Stimulated activated CD4-positive, alpha-beta T cell treated with anti-CD3 and anti-CD28 coated beads, Interleukin-4, amount 100 ng/mL, for 24 hours (primary cell): Measurements from ENCODE around the gene DCAF8.

ENCODE experiments used
- DNase-seq: peaks from one replicate; pipeline ENCODE4 v3.0.0-alpha.2; 2020

DCAF8 gene

DNA sequence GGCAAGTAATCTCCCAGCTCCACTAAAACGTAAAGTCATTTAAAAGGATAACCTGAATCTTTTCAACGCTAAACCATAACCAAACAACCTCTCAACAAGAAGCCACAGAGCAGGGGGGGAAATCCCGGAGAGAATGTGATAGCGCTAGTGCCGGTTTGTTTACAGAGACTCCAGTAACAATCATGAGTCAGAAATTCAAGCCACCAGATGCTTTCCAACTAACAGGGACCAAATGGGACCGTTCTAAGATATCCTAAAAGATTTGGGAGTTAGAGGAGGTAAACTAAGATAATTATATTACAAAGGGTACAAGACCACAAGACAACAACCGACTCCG, 825 bp downstream of the DCAF8 start:
- peak; percentile 85 for DNase-seq

- no peak for DNase-seq
Observed at GRCh38 chr1:160260406-160261382, 1.7 kb downstream of the DCAF8 start.

DNA sequence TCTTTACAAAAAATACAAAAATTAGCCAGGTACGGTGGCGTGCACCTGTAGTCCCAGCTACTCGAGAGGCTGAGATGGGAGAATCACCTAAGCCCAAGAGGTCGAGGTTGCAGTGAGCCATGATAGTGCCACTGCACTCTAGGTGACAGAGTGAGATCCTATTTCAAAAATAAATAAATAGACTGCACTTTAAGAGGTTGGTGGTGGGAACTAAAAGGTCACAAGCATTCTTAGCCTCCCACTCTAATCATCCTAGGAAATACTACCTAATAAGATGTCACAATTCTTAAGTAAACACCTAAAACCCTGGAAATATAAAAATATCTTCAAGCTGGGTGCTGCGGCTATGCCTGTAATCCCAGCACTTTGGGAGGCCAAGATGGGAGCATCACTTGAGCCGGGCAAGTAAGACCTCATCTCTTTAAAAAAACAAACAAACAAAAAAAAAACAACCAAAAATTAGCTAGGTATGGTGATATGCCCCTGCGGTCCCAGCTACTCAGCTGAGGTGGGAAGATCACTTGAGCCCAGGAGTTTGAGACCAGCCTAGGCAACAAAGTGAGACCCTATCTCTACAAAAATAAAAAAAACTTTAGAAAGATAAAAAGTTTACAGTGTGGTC, 4.1 kb downstream of the DCAF8 start:
- no peak for DNase-seq

DNA sequence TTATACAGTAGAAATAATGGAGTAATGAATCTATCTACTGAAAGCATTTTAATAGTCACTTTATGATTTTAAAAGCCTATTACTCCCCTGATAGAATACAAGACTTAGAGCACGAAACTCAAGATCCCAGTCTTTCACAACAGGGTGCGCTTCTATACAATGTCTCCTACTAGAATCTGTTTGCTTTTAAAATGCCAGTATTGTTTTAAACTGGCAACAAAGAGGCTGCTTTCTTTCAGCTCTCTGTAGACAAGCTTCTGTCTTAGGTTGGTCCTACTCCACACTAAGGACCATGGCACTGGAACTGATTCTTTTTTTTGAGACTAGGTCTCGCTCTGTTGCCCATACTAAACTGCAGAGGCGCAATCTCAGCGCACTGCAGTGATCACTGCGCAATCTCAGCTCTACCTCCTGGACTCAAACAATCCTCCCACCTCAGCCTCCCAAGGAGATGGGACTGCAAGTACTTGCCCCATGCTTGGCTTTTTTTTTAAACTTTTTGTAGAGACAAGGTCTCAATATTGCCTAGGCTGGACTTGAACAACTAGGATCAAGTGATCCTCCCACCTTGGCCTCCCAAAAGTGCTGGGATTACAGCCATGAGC, 4.8 kb downstream of the DCAF8 start:
- no peak for DNase-seq

GRCh38 chr1:160256396-160257046, 5.8 kb downstream of the DCAF8 start:
- DNase-seq, result no peak

GRCh38 chr1:160255781-160256300, 6.5 kb downstream of the DCAF8 start:
- no peak for DNase-seq

DNA sequence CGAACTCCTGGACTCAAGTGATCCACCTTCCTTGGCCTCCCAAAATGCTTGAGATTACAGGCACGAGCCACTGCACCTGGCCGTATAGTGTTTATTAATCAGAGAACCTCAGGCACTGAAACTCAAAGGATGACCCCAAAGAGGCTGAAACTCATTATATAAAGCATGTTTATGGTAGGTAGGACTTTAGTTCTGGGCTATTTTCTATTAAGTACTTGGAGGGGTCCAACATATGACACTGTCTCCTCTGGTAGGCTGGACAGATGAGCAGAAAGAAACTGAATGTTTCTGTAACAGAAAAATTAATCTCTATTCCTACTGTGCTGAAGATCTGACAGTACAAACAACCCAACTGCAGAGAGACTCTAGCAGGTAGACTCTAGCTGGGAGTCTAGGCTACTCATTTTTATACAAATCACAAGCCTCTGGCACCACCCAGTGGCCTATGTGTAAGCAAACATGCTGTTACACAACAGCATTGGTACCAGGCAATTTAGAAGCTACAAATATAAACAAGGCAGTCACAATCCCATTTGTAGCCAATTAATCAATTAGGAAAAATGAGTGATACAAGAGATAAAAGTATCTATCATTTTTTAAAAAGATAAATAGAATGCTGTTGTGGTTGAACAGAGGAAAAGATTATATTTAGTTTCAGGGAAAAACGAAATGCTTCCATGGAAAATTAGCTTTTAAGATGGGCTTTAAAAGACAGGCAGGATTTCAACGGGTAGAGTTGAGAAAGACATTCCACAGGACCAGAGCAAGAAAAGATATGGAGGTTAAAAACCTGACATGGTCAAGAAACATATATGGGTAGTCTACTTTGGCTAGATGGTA, 10.4 kb downstream of the DCAF8 start:
- peak; percentile 60 for DNase-seq

GRCh38 chr1:160251011-160251410, 11.3 kb downstream of the DCAF8 start:
- DNase-seq, result no peak

DNA sequence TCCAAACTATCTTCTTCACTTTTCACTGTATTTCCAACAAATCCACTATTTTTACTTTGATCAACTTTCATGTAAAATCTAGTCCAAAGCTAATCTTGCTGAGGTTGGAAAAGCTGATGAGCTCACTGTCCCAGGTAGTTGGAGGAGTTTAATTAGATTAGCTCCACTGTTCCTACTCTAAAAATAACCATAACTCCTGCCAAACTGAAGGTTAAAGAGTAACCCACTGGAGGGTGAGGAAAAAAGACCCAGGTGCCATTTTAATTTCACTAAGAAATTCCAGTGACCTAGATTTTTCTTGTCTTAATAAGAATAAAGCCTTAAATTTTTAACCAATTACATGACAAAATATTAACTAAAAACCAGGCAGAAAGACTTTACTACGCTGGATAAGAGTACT, 15.3 kb downstream of the DCAF8 start:
- DNase-seq, result no peak

GRCh38 chr1:160245434-160245833, 16.9 kb downstream of the DCAF8 start:
- DNase-seq, result no peak

DNA sequence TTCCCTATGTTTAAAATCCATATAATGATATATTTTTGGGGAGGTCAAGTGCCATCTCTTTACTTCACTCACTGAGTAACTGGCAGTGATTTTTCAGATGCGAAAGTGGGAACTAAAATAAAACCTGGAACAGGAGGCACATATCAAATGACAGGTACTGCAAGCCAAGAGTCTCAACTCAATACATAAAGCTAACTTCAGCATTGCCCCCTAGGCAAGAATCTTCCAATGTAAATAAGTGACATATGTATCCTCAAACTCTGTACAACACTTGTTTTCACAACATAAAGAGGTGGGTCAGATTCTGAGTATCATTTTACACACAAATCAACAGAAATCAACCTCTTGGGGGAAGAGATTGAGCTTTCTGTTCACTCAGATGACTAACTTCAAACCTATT, 18.1 kb downstream of the DCAF8 start:
- DNase-seq, result no peak

DNA sequence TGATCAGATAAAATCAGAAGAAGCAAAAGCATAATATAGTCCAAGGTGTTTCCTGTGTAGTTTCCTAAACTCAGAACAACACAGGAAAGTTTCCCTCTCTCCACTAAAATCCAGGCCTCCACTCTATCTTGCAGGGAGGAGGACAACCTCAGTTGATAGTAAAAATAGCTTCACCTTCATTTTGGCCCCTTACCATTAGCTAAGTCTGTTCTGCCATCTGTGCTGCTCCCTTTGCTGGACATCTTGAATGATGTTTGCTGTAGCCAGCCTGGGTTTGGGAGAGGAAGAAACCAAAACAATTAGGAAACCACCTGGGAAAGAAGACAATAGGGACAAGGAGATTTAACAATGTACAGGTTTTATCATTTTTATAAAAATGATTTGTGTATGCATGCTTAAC, 18.6 kb downstream of the DCAF8 start:
- no peak for DNase-seq

- no peak for DNase-seq
Observed at GRCh38 chr1:160239582-160240299, 22.6 kb downstream of the DCAF8 start.

DNA sequence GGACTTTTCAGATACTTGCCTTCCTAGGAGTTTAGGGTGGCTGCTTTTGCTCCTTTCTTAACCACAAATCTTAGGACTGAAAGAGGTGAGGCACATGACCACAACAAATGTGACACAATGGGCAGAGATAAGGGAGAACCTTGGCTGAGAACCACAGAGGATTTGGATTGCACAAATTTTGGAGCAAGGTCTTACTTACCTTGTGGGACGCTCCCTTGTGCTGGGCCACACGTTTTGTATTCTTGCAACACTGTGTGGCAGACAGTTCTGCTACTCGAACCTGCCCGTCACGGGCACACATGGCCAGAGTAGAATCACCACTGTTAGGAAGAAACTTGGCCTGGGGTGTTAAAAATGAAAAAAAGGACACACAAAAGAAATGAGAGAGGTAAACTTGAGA, 23.9 kb downstream of the DCAF8 start:
- no peak for DNase-seq

GRCh38 chr1:160237558-160237957, 24.8 kb downstream of the DCAF8 start:
- no peak for DNase-seq

DNA sequence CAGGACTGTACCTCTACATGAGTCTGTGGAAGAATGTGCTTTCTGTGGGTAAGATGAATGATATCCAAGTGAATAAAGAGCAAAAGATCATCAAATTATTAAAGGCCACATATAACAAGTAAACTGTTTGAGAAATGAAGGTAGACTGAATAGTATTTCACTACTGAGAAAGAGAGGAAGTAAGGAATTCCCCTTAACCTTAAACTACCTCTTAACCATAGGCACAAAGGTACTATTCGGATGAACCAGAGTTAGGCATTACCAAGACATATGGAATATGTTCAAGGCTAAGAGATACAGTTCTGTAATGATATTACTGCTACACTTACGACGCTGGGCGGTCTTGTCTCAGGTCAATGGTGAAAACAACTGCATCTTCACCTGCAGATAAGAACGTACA, 25.5 kb downstream of the DCAF8 start:
- DNase-seq, result no peak

DNA sequence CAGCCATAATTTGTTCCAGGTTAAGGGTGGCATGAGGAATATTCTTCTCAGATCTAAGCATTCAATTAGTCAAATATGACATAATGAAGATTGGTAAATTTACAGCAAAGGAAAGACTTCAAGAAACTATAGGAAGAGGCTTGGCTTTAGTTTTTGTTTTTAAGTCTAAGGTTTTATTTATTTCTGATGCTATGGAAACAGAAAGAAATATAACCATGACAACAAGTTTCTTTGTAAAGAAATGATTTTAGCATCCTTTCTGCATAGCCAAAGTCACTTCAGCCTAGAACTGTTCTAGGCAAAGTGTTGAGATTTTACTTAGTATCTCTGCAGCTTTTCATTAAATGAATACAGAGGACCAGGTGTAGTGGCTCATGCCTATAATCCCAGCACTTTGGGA, 29.4 kb downstream of the DCAF8 start:
- DNase-seq, result no peak

- DNase-seq, result no peak
Observed at GRCh38 chr1:160228431-160228830, 33.9 kb downstream of the DCAF8 start.

GRCh38 chr1:160227561-160227960, 34.8 kb downstream of the DCAF8 start:
- DNase-seq, result no peak

GRCh38 chr1:160227034-160227433, 35.3 kb downstream of the DCAF8 start:
- DNase-seq, result no peak

DNA sequence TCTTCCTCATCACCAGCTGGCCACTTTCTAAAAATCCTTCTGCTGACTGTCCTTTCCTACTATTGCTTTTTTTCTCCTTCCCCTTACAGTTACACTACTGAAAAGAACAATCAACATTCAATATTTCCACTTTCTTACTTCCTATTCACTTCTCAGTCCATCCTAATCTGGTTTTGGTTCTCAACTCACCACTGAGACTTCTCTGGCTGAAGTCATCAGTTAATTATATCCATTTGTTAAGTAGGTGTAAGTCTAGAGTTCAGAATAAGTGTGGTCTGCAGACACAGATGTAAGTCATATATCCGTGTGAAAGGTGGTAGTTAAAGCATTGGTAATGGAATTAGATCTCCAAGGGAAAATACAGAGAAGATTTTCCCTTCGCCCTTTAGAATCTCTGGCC, 35.7 kb downstream of the DCAF8 start:
- no peak for DNase-seq

- no peak for DNase-seq
Observed at GRCh38 chr1:160225345-160225744, 37.0 kb downstream of the DCAF8 start.
